Neural cell (in vitro differentiated cells): ENCODE measurements around the gene EFCAB8. TPM values are rescaled to one million over a fixed set of nuclear protein-coding genes. Genes with fewer than 3 reads are reported as not detected.

Experiments
- H2AFZ ChIP-seq: fragments of 200-600, 300-800 bp; sonication (generic), shearing (Covaris generic); 2 replicates; pipeline ENCODE4 v1.6.0; 2014; ENCODE audit warnings: low read depth, mild to moderate bottlenecking, antibody characterized with exemption, low read length, moderate library complexity
- H3F3A ChIP-seq: fragments of 200-600 bp; shearing (Covaris generic); 2 replicates; pipeline ENCODE4 v1.6.1; 2016; ENCODE audit warnings: mild to moderate bottlenecking, moderate library complexity, mixed read lengths, antibody characterized with exemption, low read length; ENCODE audit not compliant: insufficient read depth, poor library complexity, severe bottlenecking
- H3K27ac ChIP-seq: fragments of 200-600, 300-800 bp; sonication (generic), shearing (Covaris generic); 2 replicates; pipeline ENCODE4 v1.5.1; 2014; ENCODE audit warnings: mild to moderate bottlenecking, low read length, moderate library complexity
- H3K27me3 ChIP-seq: fragments of 300-800, 200-600 bp; sonication (generic), shearing (Covaris generic); 2 replicates; pipeline ENCODE4 v1.6.0; 2014; ENCODE audit warnings: mild to moderate bottlenecking, low read depth, low read length, moderate library complexity; ENCODE audit not compliant: insufficient read depth
- H3K36me3 ChIP-seq: fragments of 300-800, 200-600 bp; sonication (generic), shearing (Covaris generic); 2 replicates; pipeline ENCODE4 v1.5.1; 2014; ENCODE audit warnings: mild to moderate bottlenecking, antibody characterized with exemption, low read length, moderate library complexity; ENCODE audit not compliant: insufficient read depth
- H3K4me2 ChIP-seq: fragments of 300-800, 200-600 bp; sonication (generic), shearing (Covaris generic); 2 replicates; pipeline ENCODE4 v1.6.0; 2014; ENCODE audit warnings: mild to moderate bottlenecking, low read length
- H3K4me3 ChIP-seq: fragments of 300-800, 200-600 bp; sonication (generic), shearing (Covaris generic); 2 replicates; pipeline ENCODE4 v1.5.1; 2014; ENCODE audit warnings: mild to moderate bottlenecking, low read length, moderate library complexity
- H3K79me2 ChIP-seq: fragments of 200-600 bp; shearing (Covaris generic); replicated peaks from 2 replicates; pipeline ENCODE4 v1.6.0; 2014; ENCODE audit warnings: mild to moderate bottlenecking, low read length, moderate library complexity; ENCODE audit not compliant: insufficient read depth
- H3K9ac ChIP-seq: fragments of 300-800, 200-600 bp; sonication (generic), shearing (Covaris generic); 2 replicates; pipeline ENCODE4 v1.6.1; 2016; ENCODE audit warnings: mild to moderate bottlenecking, low read length, mixed read lengths
- H3K9me2 ChIP-seq: fragments of 200-600 bp; shearing (Covaris generic); 2 replicates; pipeline ENCODE4 v1.6.1; 2016; ENCODE audit warnings: mild to moderate bottlenecking, low read length, mixed read lengths; ENCODE audit not compliant: insufficient read depth
- H3K9me3 ChIP-seq: fragments of 200-600, 300-800 bp; sonication (generic), shearing (Covaris generic); 2 replicates; pipeline ENCODE4 v1.6.1; 2016; ENCODE audit warnings: mild to moderate bottlenecking, mixed run types, low read length, moderate library complexity, mixed read lengths
- H4K20me1 ChIP-seq: fragments of 200-600 bp; shearing (Covaris generic); 2 replicates; pipeline ENCODE4 v1.6.1; 2016; ENCODE audit warnings: mild to moderate bottlenecking, mixed run types; ENCODE audit not compliant: insufficient read depth
- CTCF ChIP-seq: fragments of 450-650 bp; IDR thresholded peaks from 2 replicates; pipeline ENCODE4 v1.5.1; 2014; ENCODE audit warnings: antibody characterized with exemption, mild to moderate bottlenecking, moderate library complexity; ENCODE audit not compliant: poor library complexity, severe bottlenecking
- EP300 ChIP-seq: fragments of 450-650 bp; conservative IDR thresholded peaks from 2 replicates; pipeline ENCODE4 v1.6.1; 2014; ENCODE audit warnings: antibody characterized with exemption, mild to moderate bottlenecking, moderate library complexity; ENCODE audit not compliant: poor library complexity, severe bottlenecking
- EZH2 ChIP-seq: fragments of 200-600, 300-800 bp; shearing (Covaris generic), sonication (generic); IDR thresholded peaks from 2 replicates; pipeline ENCODE4 v1.6.1; 2014; ENCODE audit warnings: antibody characterized with exemption, low read length, borderline replicate concordance, mild to moderate bottlenecking; ENCODE audit not compliant: insufficient read depth, poor library complexity, severe bottlenecking
- MXI1 ChIP-seq: fragments of 450-650 bp; conservative IDR thresholded peaks from 2 replicates; pipeline ENCODE4 v1.6.1; 2014; ENCODE audit warnings: antibody characterized with exemption, mild to moderate bottlenecking; ENCODE audit not compliant: poor library complexity, severe bottlenecking
- POLR2AphosphoS5 ChIP-seq: IDR thresholded peaks from 2 replicates; pipeline ENCODE4 v1.6.1; 2012
- RAD21 ChIP-seq: fragments of 450-650 bp; conservative IDR thresholded peaks from 2 replicates; pipeline ENCODE4 v1.6.1; 2014; ENCODE audit warnings: antibody characterized with exemption, mild to moderate bottlenecking, moderate library complexity
- REST ChIP-seq: IDR thresholded peaks from 2 replicates; pipeline ENCODE4 v1.6.1; 2012; ENCODE audit warnings: borderline replicate concordance
- SMC3 ChIP-seq: fragments of 450-650 bp; conservative IDR thresholded peaks from 2 replicates; pipeline ENCODE4 v1.6.1; 2014; ENCODE audit warnings: antibody characterized with exemption, mild to moderate bottlenecking, moderate library complexity; ENCODE audit not compliant: poor library complexity
- TAF1 ChIP-seq: IDR thresholded peaks from 2 replicates; pipeline ENCODE4 v1.6.1; 2012; ENCODE audit warnings: low read depth
- polyA plus RNA-seq: library from polyadenylated mRNA; depleted of rRNA; stranded (reverse); fragments of >200 nt; gene quantifications from 2 replicates; pipeline ENCODE4 v1.2.3, GENCODE V29; 2014

The EFCAB8 gene
- polyA plus RNA-seq, 1 donor from 2014 or later = not detected

GRCh38 chr20:32980131-32980941 is 121.6 kb downstream of the EFCAB8 start:
- no peaks in the 10 kb centered on the region for H4K20me1 ChIP-seq
- no peak overlapping the region for H3K9ac ChIP-seq
- no peaks in the 10 kb centered on the region for H3K9me3 ChIP-seq
- H3K79me2 ChIP-seq = no peaks in the 10 kb centered on the region
- H3K36me3 ChIP-seq = no peaks in the 10 kb centered on the region
- no peak overlapping the region for H3K4me2 ChIP-seq
- TF ChIP-seq MXI1 (no peak), REST (no peak), EZH2 (no peak), POLR2AphosphoS5 (no peak), EP300 (no peak)
- H3F3A ChIP-seq = no peaks in the 10 kb centered on the region
- no peaks in the 10 kb centered on the region for H3K27me3 ChIP-seq
- no peak overlapping the region for H3K27ac ChIP-seq
- no peaks in the 10 kb centered on the region for H3K9me2 ChIP-seq
- H2AFZ ChIP-seq = no peak overlapping the region
- no peak overlapping the region for H3K4me3 ChIP-seq

- H3K27ac ChIP-seq = no peak overlapping the region
- no peaks in the 10 kb centered on the region for H4K20me1 ChIP-seq
- no peak overlapping the region for H3K4me3 ChIP-seq
- no peak overlapping the region for H3K4me2 ChIP-seq
- no peaks in the 10 kb centered on the region for H3F3A ChIP-seq
- no peaks in the 10 kb centered on the region for H3K79me2 ChIP-seq
- no peak overlapping the region for H2AFZ ChIP-seq
- H3K9ac ChIP-seq = no peak overlapping the region
- no peaks in the 10 kb centered on the region for H3K36me3 ChIP-seq
- H3K9me3 ChIP-seq = no peaks in the 10 kb centered on the region
- H3K27me3 ChIP-seq = no peaks in the 10 kb centered on the region
- no peak for TF ChIP-seq SMC3
- TF ChIP-seq MXI1 = no peak
- TF ChIP-seq TAF1 = no peak
- no peak for TF ChIP-seq CTCF
- no peak for TF ChIP-seq POLR2AphosphoS5
- no peak for TF ChIP-seq EP300
- TF ChIP-seq EZH2 = no peak
- TF ChIP-seq REST = no peak
- no peak for TF ChIP-seq RAD21
- H3K9me2 ChIP-seq = no peaks in the 10 kb centered on the region
Measured at GRCh38 chr20:32980990-32981389, 122.3 kb downstream of the EFCAB8 start.
